Thyroid gland (tissue), 4 donors: Measurements from ENCODE around the gene RSPH1. TPM values are rescaled to one million over a fixed set of nuclear protein-coding genes. Genes with fewer than 3 reads are reported as not detected.

Experiments
- DNase-seq, 2 donors: peaks; one replicate each; pipeline ENCODE4 v3.0.0-alpha.2; 2019
- H3K27ac ChIP-seq, 3 donors: fragments of 200-600 bp; sonication (generic); 1 replicate in 2 of 3; 2 replicates in 1 of 3; pipeline ENCODE4 v1.5.1; 2016 to 2019; ENCODE audit warnings: mild to moderate bottlenecking in 1 of 3, moderate library complexity in 1 of 3
- H3K27me3 ChIP-seq: fragments of 200-600 bp; sonication (generic); one replicate; pipeline ENCODE4 v1.5.1; 2019
- H3K36me3 ChIP-seq, 2 donors: fragments of 200-600 bp; sonication (generic); one replicate each; pipeline ENCODE4 v1.5.1; 2016 to 2019
- H3K4me1 ChIP-seq, 2 donors: fragments of 200-600 bp; sonication (generic); one replicate each; pipeline ENCODE4 v1.5.1; 2017 to 2019
- H3K4me3 ChIP-seq, 3 donors: fragments of 200-600 bp; sonication (generic); replicated peaks in 1 of 3; 1 replicate in 2 of 3; 2 replicates in 1 of 3; pipeline ENCODE4 v1.5.1; 2016; ENCODE audit warnings: mild to moderate bottlenecking in 1 of 3
- H3K9me3 ChIP-seq: fragments of 200-600 bp; sonication (generic); one replicate; pipeline ENCODE4 v1.5.1; 2017
- CTCF ChIP-seq, 6 experiments: fragments of 200-600 bp in 3 of 6; fragments of 450-650 bp in 3 of 6; sonication (generic) in 3 of 6; IDR thresholded peaks; one replicate each; pipeline ENCODE4 v1.5.1; 2016 to 2019; ENCODE audit warnings: antibody characterized with exemption in 6 of 6, mild to moderate bottlenecking in 2 of 6, inconsistent platforms in 1 of 6, moderate library complexity in 1 of 6
- POLR2A ChIP-seq, 2 donors: fragments of 450-650 bp; IDR thresholded peaks; one replicate each; pipeline ENCODE4 v1.6.1; 2017; ENCODE audit warnings: antibody characterized with exemption in 2 of 2, mild to moderate bottlenecking in 2 of 2, moderate library complexity in 1 of 2
- WGBS, 2 donors: methylation state at CpG; one replicate each; pipeline ENCODE4 v1.1.5; 2017; 5-methylcytosine and 5-hydroxymethylcytosine counted together
- intact Hi-C: fragments of 100-400 bp; cut with DNase I; formaldehyde crosslinking; loops from one replicate; pipeline ENCODE4 v1.15.1; 2023
- total RNA-seq, 4 donors: library from RNA; depleted of rRNA; stranded (reverse); fragments of >200 nt; gene quantifications; one replicate each; pipeline ENCODE4 v1.2.3, GENCODE V29; 2016

The RSPH1 gene
- total RNA-seq, 4 donors from 2014 or later = 2.7 to 3.7 (median 3.0) TPM

DNA sequence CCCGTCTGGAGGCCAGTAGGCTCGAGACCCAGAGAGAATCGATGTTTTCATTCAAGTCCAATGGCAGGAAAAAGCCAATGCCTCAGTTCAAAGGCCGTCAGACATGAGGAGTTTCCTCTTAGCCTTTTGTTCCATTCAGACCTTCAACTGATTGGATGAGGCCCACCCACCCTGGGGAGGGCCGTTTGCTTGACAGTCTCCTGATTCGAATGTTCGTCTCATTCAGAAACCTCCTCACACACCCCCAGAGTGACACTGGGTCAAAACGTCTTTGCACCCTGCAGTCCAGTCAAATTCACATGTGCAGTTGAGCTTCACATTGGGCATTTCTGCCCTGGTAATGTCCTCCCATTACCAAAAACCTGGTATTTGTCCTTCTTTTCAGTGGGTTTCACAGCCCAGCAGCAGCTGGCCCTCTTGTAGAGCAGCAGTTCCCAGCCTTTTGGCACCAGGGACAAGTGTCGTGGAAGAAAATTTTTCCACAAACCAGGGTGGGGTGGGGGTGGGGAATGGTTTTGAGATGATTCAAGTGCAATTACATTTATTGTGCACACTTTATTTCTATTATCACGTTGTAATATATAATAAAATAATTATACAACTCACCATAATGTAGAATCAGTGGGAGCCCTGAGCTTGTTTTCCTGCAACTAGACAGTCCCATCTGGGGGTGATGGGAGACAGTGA, 40.1 kb downstream of the RSPH1 start:
- 88 to 89% methylated on average over 10 of the region's 10 CpGs for WGBS, 2 donors

GRCh38 chr21:42455196-42455595, 40.8 kb downstream of the RSPH1 start:
- Histone ChIP-seq H3K9me3 (no peaks in the 10 kb centered on the region), H3K4me1 (peaks cover 0 to 9% of the 10 kb centered on the region in 2 donors), H3K36me3 (no peaks in the 10 kb centered on the region), H3K27ac (no peak overlapping the region), H3K27me3 (no peaks in the 10 kb centered on the region), H3K4me3 (no peak overlapping the region)
- 73 to 83% methylated on average over 9 of the region's 9 CpGs for WGBS, 2 donors
- DNase-seq = no peak
- TF ChIP-seq POLR2A (IDR thresholded peaks at IDR 0.05) (no peak), CTCF (IDR thresholded peaks at IDR 0.05) (no peak)
- intact Hi-C loops = no loop called here

More for the DNA sequence above, 40.1 kb downstream of the RSPH1 start:
- no peak for DNase-seq
- no peaks in the 10 kb centered on the region for H3K27me3 ChIP-seq
- no peaks in the 10 kb centered on the region for H3K36me3 ChIP-seq
- H3K9me3 ChIP-seq = no peaks in the 10 kb centered on the region
- H3K27ac ChIP-seq = no peak overlapping the region
- H3K4me3 ChIP-seq = no peak overlapping the region
- peaks cover 0 to 5% of the 10 kb centered on the region in 2 donors for H3K4me1 ChIP-seq
- no peak for TF ChIP-seq POLR2A (IDR thresholded peaks at IDR 0.05)
- no peak for TF ChIP-seq CTCF (IDR thresholded peaks at IDR 0.05)
- intact Hi-C loops = no loop called here

DNA sequence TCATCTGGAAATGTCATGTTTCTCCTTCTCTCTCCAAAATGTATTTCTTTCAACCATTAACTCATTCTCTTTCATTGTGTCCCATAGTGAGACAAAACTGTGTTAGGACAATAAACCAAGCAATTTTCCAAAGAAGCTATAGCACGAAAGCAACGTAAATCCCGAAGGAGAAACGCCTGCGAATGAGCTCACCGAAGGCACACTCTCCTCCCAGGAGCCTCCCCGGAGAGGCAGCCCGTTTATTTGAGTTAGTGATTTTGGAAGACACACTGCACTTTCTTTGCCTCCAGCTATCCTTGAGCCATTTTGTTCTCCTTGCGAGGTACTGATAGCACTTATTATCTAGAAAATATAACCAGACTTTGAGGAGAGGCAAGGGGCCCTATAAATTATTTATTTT, 41.2 kb downstream of the RSPH1 start:
- Histone ChIP-seq H3K27ac (no peak overlapping the region), H3K27me3 (no peaks in the 10 kb centered on the region), H3K9me3 (no peaks in the 10 kb centered on the region), H3K36me3 (no peaks in the 10 kb centered on the region), H3K4me3 (no peak overlapping the region), H3K4me1 (peaks cover 0 to 11% of the 10 kb centered on the region in 2 donors)
- no peak for DNase-seq
- WGBS, 2 donors = 60 to 63% methylated on average over 9 of the region's 9 CpGs
- TF ChIP-seq CTCF (IDR thresholded peaks at IDR 0.05) = no peak
- TF ChIP-seq POLR2A (IDR thresholded peaks at IDR 0.05) = no peak
- intact Hi-C loops = no loop called here

GRCh38 chr21:42453986-42454570, 41.9 kb downstream of the RSPH1 start:
- Histone ChIP-seq H3K9me3 (no peaks in the 10 kb centered on the region), H3K4me1 (peaks cover 0 to 13% of the 10 kb centered on the region in 2 donors), H3K4me3 (no peak overlapping the region), H3K36me3 (no peaks in the 10 kb centered on the region), H3K27ac (no peak overlapping the region), H3K27me3 (no peaks in the 10 kb centered on the region)
- intact Hi-C loops = no loop called here
- WGBS, 2 donors = 86 to 91% methylated on average over 16 to 19 of the region's 19 CpGs
- TF ChIP-seq POLR2A (IDR thresholded peaks at IDR 0.05) = no peak
- no peak for TF ChIP-seq CTCF (IDR thresholded peaks at IDR 0.05)
- DNase-seq = no peak
